ENCODE measurements around the gene BACE1. TPM values are rescaled to one million over a fixed set of nuclear protein-coding genes. Genes with fewer than 3 reads are reported as not detected.
"Not testable (repeated sequence)": the region's sequence is repeated elsewhere in the genome, so short reads cannot be mapped to it uniquely, and the experiment has no call there.

BACE1 gene
- total RNA-seq, 1 experiment from 2014 or later, result 2.0 TPM

DNA sequence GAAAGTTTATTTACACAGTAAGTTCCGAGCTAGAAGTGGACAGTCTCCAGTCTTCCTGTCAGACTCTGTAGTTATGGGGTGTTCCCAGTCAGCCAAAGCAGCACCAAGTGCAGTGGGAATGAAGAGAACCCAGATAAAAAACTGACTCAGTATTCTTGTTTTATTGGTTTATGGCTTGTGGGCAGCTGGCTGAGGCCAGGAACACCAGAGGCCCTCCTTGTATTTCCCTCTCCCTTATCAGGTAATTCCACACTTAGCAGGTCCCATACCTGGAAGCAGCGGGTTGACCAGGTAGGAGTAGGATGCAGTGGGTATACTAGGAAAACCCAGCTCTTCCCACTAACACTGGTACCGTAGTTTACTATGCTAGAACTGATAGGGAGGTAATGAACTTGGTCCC, 28.4 kb downstream of the BACE1 start:
- DNase-seq (ENCODE audit: low read depth, low spot score), result no peak
- in situ Hi-C loops (cut with HindIII; ENCODE audit: low pct_unique_long_range_greater_than_20kb, low sequenced_read_pairs), result no loop called here

DNA sequence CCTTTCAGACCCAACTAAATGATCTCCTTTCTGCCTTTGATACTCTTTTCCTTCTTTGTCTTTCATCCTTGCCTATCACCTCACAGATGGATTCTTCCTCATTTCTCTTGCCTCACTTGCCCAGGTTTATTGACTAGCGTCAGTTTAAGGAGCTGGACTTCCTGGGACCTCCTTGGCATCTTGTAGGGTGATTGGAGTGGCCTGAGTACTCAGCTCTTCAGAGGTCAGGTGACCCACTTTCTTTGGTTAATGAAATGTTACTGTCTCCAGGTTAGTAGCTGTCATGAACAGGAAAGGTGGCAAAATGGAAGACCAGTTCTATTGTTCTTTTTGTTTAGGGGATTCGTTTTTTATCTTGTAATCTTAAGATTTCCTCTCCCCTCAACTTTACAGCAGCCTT, 29.5 kb downstream of the BACE1 start:
- in situ Hi-C loops (cut with HindIII; ENCODE audit: low pct_unique_long_range_greater_than_20kb, low sequenced_read_pairs), result no loop called here
- DNase-seq (ENCODE audit: low read depth, low spot score), result no peak

DNA sequence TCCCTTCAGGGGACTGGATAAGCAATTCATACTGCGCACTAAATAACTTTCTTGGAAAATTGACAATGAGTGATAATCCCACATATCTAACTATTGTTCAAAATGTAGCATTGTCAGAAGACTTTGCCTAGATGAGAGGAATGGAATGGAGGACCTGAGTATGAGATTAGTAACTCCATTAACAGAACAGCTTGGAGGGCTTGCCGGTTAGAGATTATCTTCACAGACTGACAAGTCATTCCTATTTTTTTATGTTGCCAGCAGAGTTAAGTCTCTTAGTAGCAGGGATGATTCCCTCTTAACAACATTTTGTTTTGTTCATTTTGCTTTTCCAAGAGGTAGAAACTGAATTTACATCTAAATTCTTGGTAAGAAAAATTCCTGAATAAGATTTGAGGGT, 32.0 kb downstream of the BACE1 start:
- no peak for DNase-seq (ENCODE audit: low read depth, low spot score)
- in situ Hi-C loops (cut with HindIII; ENCODE audit: low pct_unique_long_range_greater_than_20kb, low sequenced_read_pairs), result no loop called here

DNA sequence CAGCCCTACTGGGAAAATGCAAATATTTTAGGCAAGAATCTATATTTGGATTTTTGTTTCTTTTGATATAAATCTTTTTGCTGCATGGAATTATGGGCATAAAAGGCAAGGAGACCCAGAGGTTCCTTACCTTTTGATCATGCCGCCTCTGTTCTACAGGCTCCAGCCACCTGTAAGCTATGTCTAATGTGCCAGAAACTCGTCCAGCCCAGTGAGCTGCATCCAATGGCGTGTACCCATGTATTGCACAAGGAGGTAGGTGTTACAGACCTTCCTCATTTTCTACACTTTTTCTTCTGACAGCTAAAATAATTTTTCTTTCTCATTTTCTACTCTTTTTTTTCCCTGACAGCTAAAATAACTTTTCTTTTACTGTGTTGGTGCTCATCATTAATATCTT, 33.1 kb downstream of the BACE1 start:
- in situ Hi-C loops (cut with HindIII; ENCODE audit: low pct_unique_long_range_greater_than_20kb, low sequenced_read_pairs), result no loop called here

DNA sequence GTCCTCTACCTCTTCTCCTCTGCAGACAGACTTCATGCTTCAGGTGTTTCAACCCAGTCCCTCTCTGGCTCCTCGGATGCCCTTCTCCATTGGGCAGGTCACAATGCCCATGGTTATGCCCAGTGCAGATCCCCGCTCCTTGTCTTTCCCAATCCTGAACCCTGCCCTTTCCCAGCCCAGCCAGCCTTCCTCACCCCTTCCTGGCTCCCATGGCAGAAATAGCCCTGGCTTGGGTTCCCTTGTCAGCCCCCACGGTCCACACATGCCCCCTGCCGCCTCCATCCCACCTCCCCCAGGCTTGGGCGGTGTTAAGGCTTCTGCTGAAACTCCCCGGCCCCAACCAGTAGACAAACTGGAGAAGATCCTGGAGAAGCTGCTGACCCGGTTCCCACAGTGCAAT, 34.2 kb downstream of the BACE1 start:
- in situ Hi-C loops (cut with HindIII; ENCODE audit: low pct_unique_long_range_greater_than_20kb, low sequenced_read_pairs), result no loop called here
- DNase-seq (ENCODE audit: low read depth, low spot score), result no peak

More for the DNA sequence above, 33.1 kb downstream of the BACE1 start:
- DNase-seq (ENCODE audit: low read depth, low spot score), result no peak

DNA sequence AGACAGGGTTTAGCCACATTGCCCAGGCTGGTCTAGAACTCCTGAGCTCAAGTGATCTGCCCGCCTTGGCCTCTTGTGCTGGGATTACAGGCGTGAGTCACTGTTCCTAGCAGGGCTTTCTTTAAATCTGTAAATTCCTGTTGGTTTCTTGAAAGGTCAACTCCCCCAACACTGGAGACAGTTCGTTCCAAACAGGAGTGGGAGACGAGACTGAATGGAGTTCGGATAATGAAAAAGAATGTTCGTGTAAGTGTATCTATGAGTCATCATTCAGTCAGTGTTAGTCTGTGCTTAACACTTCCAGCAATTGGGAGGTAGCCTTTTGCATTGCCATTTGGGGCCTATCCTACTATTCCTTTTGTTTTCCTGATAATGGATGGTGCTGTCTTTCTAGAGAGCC, 34.9 kb downstream of the BACE1 start:
- DNase-seq (ENCODE audit: low read depth, low spot score), result no peak

DNA sequence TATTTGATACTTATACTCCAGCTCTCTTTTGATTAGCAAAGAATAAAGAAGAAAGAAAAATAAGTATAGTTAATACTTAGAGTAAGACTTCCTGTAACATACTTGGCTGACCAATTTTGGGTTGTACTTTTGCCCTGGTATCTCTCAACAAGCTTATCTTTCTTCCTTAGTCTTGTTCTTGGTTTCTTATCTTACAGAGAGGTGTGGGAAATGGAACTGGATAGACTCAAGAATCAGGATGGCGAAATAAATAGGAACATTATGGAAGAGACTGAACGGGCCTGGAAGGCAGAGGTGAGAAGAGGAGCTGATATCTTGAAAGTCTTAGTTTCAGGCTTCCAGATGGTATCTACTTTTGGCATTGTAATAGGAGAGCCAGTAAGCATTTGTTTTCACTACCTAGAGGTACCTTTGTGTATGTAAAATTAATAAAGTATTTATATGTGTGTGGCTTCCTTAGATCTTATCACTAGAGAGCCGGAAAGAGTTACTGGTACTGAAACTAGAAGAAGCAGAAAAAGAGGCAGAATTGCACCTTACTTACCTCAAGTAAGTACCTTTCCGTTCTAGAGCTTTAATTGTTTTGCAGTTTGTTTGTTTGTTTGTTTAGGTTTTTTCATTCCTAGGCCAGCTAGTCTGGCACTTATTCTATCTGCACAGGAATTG, 36.2 kb downstream of the BACE1 start:
- in situ Hi-C loops (cut with HindIII; ENCODE audit: low pct_unique_long_range_greater_than_20kb, low sequenced_read_pairs), result no loop called here
- DNase-seq (ENCODE audit: low read depth, low spot score), result no peak

More for the DNA sequence above, 34.9 kb downstream of the BACE1 start:
- in situ Hi-C loops (cut with HindIII; ENCODE audit: low pct_unique_long_range_greater_than_20kb, low sequenced_read_pairs), result no loop called here

DNA sequence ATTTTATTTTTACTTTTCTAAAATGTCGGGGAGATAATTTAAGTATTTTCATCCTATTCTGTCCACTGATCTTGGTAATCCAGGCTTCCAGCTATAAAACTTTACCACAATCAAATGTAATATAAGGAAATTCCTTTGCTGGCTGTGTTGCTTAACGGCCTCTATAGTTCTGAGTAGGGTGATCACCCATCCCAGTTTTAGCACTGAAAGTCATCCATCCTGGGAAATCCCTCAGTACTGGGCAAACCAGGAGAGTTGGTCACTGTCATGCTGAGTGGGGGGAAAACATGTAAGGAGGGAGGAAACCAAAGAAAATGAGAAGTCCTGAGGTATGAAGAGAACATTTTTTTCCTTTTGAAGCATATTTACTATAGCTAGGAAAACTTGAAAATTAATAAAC, 37.7 kb downstream of the BACE1 start:
- no peak for DNase-seq (ENCODE audit: low read depth, low spot score)
- in situ Hi-C loops (cut with HindIII; ENCODE audit: low pct_unique_long_range_greater_than_20kb, low sequenced_read_pairs), result no loop called here

DNA sequence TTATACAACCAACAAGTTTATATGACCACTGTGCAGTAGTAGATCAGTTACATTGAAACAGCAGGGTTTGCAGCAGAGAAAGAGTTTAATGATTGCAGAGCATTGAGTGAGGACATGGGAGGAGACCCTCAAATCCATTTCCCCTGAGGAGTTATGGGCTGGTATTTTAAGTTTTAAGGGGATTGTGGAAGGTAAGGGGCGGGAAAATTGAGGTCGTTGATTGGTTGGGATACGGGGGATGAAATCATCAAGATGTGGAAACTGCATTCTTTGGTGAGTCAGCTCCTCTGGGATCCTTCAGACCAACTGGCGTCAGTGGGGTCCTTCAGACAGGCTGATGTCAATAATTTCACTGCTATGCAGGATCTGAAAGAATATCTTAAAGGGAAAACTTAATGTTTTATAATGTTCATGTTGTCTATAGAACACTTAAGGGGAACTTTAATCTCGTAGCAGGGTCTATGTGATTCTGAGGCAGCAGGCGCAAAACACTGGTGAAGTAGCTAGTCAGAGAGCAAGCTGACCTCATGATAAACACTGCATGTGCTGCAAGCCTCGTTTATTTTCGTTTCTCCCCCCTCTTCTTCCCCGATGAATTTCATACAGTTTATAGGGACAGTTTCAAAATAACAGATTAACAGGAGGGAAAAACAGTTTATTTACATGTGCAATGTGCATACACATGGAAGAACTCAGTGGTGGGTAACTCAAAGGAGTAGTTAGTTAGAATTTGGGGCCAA, 42.3 kb downstream of the BACE1 start:
- no peak for DNase-seq (ENCODE audit: low read depth, low spot score)

DNA sequence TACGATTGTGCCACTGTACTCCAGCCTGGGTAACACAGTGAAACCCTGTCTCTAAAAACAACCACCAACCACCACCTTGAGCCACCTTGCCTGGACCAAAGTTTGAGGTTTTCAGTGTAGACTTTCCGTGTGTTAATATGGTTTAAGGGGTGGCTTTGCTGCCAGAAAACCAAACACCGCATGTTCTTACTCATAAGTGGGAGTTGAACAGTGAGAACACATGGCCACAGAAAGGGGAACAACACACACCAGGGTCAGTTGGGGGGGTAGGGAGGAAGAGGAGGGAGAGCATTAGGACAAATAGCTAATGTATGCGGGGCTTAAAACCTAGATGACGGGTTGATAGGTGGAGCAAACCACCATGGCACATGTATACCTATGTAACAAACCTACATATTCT, 43.9 kb downstream of the BACE1 start:
- DNase-seq (ENCODE audit: low read depth, low spot score); in situ Hi-C loops (cut with HindIII; ENCODE audit: low pct_unique_long_range_greater_than_20kb, low sequenced_read_pairs): not testable (repeated sequence)

More for the DNA sequence above, 42.3 kb downstream of the BACE1 start:
- in situ Hi-C loops (cut with HindIII; ENCODE audit: low pct_unique_long_range_greater_than_20kb, low sequenced_read_pairs), result no loop called here

DNA sequence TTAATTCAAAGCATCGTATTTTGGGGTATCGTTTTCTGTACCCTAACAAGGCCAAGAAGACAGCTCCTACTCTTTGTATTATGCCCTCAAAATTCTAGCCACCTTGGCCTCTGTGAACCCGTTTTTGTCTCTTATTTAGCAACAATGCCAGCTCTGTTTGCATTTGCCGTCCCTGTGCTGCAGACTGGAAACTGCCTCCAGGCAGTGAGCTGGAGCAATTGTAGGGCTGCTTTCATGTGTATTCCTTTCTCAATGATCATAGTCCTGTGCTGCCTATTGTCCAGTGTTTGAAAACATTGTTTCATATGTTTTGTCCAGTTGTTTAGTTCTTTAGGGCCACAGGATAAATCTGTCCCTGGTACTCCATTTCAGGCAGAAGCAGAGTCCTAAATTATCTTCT, 44.8 kb downstream of the BACE1 start:
- peak; percentile 64 for DNase-seq (ENCODE audit: low read depth, low spot score)
- in situ Hi-C loops (cut with HindIII; ENCODE audit: low pct_unique_long_range_greater_than_20kb, low sequenced_read_pairs), result no loop called here

DNA sequence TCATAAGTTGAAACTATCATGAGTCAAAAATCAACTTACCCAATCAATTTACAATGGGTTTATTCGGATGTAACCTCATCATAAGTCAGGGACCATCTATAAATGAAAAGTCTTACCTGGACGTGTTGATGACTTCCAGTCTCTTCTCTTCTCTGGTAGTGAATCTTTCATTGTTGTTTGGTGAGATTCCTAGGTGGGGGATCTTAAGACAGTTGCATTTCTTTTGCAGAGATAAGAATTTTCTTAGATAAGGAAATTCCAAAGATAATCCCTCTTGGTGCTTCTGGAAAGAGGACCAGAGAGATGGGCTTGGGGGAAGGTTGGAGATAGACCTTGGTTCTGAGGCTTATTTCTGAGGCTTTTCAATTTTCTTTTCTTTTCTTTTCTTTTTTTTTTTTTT, 46.2 kb downstream of the BACE1 start:
- in situ Hi-C loops (cut with HindIII; ENCODE audit: low pct_unique_long_range_greater_than_20kb, low sequenced_read_pairs), result no loop called here

DNA sequence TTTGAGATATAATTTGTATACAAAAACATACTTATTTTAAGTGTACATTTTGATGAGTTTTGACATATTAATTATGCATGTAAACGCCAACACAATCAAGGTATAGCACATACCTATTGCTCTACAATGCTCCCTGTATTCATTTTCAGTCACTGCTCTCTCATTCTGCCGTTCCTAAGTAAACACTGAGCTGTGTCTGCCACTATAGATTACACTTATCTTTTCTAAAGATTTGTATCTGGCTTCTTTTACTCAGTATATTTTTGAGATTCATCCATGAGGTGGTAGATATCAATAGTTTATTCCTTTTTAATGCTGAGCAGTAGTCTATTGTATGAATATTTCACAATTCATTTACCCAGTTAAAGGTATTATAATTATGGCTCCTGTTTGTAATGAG, 50.3 kb downstream of the BACE1 start:
- in situ Hi-C loops (cut with HindIII; ENCODE audit: low pct_unique_long_range_greater_than_20kb, low sequenced_read_pairs), result no loop called here
- DNase-seq (ENCODE audit: low read depth, low spot score), result no peak

More for the DNA sequence above, 46.2 kb downstream of the BACE1 start:
- DNase-seq (ENCODE audit: low read depth, low spot score), result no peak

DNA sequence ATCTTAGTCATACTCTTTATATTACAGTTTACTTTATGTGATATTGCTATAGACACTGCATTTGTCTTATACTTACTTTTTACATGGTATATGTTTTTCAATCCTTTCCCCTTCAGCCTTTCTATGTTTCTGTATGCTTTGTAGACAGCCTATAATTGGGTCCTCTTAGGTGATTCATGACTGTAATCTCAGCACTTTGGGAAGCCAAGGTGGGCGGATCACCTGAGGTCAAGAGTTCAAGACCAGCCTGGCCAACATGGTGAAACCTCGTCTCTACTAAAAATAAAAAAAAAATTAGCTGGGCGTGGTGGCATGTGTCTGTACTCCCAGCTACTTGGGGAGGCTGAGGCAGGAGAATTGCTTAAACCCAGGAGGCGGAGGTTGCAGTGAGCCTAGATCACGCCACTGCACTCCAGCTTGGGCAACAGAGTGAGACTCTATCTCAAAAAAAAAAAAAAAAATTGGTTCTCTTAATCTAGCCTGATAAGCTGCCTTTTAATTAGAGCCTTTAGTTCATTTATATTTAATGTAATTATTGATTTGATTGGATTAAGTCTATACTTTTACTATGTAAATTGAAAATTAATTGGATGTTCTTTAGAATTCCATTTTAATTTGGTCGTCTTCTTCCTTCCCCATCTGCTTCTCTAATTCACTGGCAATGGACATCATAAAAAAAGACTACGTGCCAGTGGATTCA, 51.3 kb downstream of the BACE1 start:
- in situ Hi-C loops (cut with HindIII; ENCODE audit: low pct_unique_long_range_greater_than_20kb, low sequenced_read_pairs); DNase-seq (ENCODE audit: low read depth, low spot score): not testable (repeated sequence)

DNA sequence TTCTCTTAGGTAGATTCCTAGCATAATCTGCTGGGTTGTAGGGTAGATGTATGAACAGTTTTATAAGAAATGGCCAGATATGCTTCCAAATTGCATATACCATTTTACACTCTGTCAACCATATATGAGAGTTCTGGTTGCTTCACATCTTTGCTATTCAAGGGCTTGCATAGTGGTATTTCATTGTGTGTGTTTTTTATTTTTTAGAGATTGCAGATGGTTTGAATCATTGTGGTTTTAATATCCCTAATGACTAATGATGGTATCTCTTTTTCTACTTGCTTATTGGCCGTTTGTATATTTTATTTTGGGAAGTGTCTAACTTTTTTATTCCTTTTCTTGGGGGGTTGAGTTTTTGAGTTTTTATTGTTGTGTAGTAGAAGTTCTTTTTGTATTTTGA, 56.6 kb downstream of the BACE1 start:
- in situ Hi-C loops (cut with HindIII; ENCODE audit: low pct_unique_long_range_greater_than_20kb, low sequenced_read_pairs), result no loop called here

DNA sequence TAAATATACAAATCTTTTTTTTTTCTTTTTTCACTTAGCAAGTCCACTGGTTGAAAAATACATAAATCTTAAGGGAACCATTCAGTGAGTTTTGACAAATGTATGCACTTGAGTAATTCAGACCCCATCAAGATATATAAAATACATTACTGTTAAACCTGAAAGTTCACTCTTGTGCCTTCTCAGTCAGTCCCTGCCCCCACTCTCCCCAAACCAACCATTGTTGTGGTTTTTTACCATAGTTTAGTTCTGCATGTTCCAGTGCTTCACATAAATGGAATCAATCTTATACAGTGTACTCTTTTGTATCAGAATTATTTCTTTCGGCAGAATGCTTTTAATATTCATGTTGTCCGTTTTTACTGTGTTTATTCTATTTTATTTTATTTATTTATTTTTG, 57.5 kb downstream of the BACE1 start:
- in situ Hi-C loops (cut with HindIII; ENCODE audit: low pct_unique_long_range_greater_than_20kb, low sequenced_read_pairs), result no loop called here
- no peak for DNase-seq (ENCODE audit: low read depth, low spot score)

More for the DNA sequence above, 56.6 kb downstream of the BACE1 start:
- DNase-seq (ENCODE audit: low read depth, low spot score), result no peak

DNA sequence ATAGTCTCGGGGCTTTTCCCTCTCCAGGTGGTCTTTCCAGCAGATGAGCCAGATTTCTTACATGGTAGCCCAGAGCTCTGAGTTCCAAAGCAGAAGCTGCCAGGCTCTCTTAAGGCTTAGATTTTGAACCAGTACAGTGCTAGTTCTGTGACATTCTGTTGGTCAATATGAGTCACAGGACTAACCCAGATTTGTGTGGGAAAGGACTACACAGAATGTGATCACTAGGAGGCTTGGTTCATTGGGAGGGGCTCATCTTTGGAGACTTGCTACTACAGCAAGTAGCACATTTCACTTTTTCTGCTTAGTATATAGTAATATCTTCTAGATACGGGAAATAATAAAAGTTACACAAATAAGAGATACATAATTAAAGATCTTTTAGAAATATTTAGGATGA, 59.5 kb downstream of the BACE1 start:
- in situ Hi-C loops (cut with HindIII; ENCODE audit: low pct_unique_long_range_greater_than_20kb, low sequenced_read_pairs), result no loop called here
- no peak for DNase-seq (ENCODE audit: low read depth, low spot score)

DNA sequence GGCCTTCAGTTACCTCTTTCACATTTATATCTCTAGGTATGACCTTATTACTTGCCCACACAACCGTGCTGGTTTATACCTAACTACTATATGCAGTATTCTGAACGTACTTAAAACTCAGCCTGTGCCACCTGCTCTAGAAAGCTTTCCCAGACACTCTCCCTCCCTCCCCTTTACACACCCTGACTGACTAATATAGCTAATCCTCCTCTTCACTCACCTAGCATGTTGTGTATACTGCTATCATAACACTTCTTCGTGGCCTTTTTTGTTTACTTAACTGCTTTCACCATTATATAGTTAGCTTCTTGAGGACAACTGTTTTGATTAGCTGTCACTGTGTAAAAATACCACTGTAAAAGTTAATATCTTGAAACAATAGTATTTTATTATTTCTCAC, 60.1 kb downstream of the BACE1 start:
- in situ Hi-C loops (cut with HindIII; ENCODE audit: low pct_unique_long_range_greater_than_20kb, low sequenced_read_pairs), result no loop called here
- no peak for DNase-seq (ENCODE audit: low read depth, low spot score)

DNA sequence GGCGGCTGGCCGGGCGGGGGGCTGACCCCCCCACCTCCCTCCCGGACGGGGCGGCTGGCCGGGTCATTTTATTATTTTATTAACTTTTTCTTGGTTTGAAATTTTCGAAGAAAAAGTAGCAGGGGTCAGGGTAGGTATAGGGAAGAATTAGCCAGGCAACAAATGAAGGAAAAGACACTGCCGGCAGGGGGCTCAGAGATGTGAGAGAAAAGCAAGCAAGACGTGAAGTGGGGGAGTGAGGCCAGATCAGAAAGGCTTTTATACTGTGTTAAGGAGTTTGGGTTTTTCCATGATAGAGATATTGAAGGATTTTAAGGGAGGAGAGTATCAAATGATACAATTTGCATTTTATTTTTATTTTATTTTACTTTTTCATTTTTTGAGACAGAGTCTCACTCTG, 64.5 kb downstream of the BACE1 start:
- in situ Hi-C loops (cut with HindIII; ENCODE audit: low pct_unique_long_range_greater_than_20kb, low sequenced_read_pairs), result no loop called here
- DNase-seq (ENCODE audit: low read depth, low spot score), result peak; percentile 25
